HepG2 (cell line): ENCODE measurements around the gene AP2A2. TPM values are rescaled to one million over a fixed set of nuclear protein-coding genes. Genes with fewer than 3 reads are reported as not detected.

Experiments
- AKAP8 ChIP-seq: sonication (generic); formaldehyde crosslinking; IDR thresholded peaks from 2 replicates; pipeline ENCODE4 v1.5.1; 2020; ENCODE audit warnings: mild to moderate bottlenecking, missing genetic modification reagents
- ARID2 ChIP-seq: sonication (generic); formaldehyde crosslinking; IDR thresholded peaks from 2 replicates; pipeline ENCODE4 v1.8.1; 2022; ENCODE audit warnings: mild to moderate bottlenecking, missing genetic modification reagents, borderline replicate concordance
- FOSL2 ChIP-seq: sonication (generic); formaldehyde crosslinking; IDR thresholded peaks from 2 replicates; pipeline ENCODE4 v1.4.0; 2020; ENCODE audit warnings: missing genetic modification reagents
- JUN ChIP-seq: sonication (generic); formaldehyde crosslinking; IDR thresholded peaks from 2 replicates; pipeline ENCODE4 v1.4.0; 2020; ENCODE audit warnings: mild to moderate bottlenecking, missing genetic modification reagents
- XRCC5 ChIP-seq: fragments of 200-400 bp; formaldehyde crosslinking; optimal IDR thresholded peaks from 2 replicates; pipeline ENCODE3; 2017; ENCODE audit warnings: mild to moderate bottlenecking, low read length
- ZFY ChIP-seq: sonication (generic); formaldehyde crosslinking; IDR thresholded peaks from 2 replicates; pipeline ENCODE4 v1.4.0; 2020; ENCODE audit warnings: missing genetic modification reagents
- ZHX2 ChIP-seq, 2 experiments: sonication (generic) in 1 of 2; formaldehyde crosslinking in 1 of 2; IDR thresholded peaks; 2 replicates each; pipeline versions ENCODE4 v1.6.1 to v1.9.0; 2014 to 2022; ENCODE audit warnings: antibody characterized with exemption in 1 of 2, borderline replicate concordance in 1 of 2, inconsistent platforms in 1 of 2, low read depth in 1 of 2, missing genetic modification reagents in 1 of 2
- ZNF331 ChIP-seq: sonication (generic); formaldehyde crosslinking; IDR thresholded peaks from 2 replicates; pipeline ENCODE4 v1.4.0; 2020; ENCODE audit warnings: missing genetic modification reagents
- ZNF431 ChIP-seq: sonication (generic); formaldehyde crosslinking; IDR thresholded peaks from 2 replicates; pipeline ENCODE4 v1.9.0; 2022; ENCODE audit warnings: missing genetic modification reagents, low read depth, mild to moderate bottlenecking, borderline replicate concordance
- ZNF558 ChIP-seq: sonication (generic); formaldehyde crosslinking; IDR thresholded peaks from 2 replicates; pipeline ENCODE4 v1.9.0; 2022; ENCODE audit warnings: mild to moderate bottlenecking, missing genetic modification reagents, borderline replicate concordance
- ZNF670 ChIP-seq: sonication (generic); formaldehyde crosslinking; IDR thresholded peaks from 2 replicates; pipeline ENCODE4 v1.8.0; 2022; ENCODE audit warnings: mild to moderate bottlenecking, missing genetic modification reagents, borderline replicate concordance
- ZNF720 ChIP-seq: sonication (generic); formaldehyde crosslinking; IDR thresholded peaks from 2 replicates; pipeline ENCODE4 v1.4.0; 2020; ENCODE audit warnings: missing genetic modification reagents
- polyA plus RNA-seq, 8 experiments: library from polyadenylated mRNA; depleted of rRNA in 3 of 8; stranded (reverse) in 7 of 8; unstranded in 1 of 8; fragments of >200 nt; fragmentation: Illumina TruSeq in 4 of 8; extraction: Trizol in 4 of 8; gene quantifications; 2 replicates each; pipeline versions ENCODE4 v1.2.1 to v1.2.3, GENCODE V29; 2011 to 2016; ENCODE audit warnings: low read depth in 4 of 8, missing spikeins in 1 of 8, mixed read lengths in 1 of 8; ENCODE audit not compliant: insufficient read depth in 1 of 8
- total RNA-seq, 5 experiments: library from RNA; depleted of rRNA; stranded (reverse); fragments of >200 nt; fragmentation: Illumina TruSeq; extraction: Trizol; gene quantifications; 2 replicates each; pipeline ENCODE4 v1.2.3, GENCODE V29; 2016; ENCODE audit warnings: low read depth in 1 of 5
- TF ChIP-seq, protein P1 (sequence below): sonication (generic); formaldehyde crosslinking; IDR thresholded peaks from 2 replicates; pipeline ENCODE4 v1.4.0; 2020; ENCODE audit warnings: mild to moderate bottlenecking, missing genetic modification reagents
- TF ChIP-seq, protein P2 (sequence below): IDR thresholded peaks from 2 replicates; pipeline ENCODE4 v1.6.1; 2016; ENCODE audit warnings: low read depth, control low read depth

AP2A2 gene
- total and polyA plus RNA-seq, 2 of the 13 experiments (the other 11 are each of a cell fraction or from before 2014, with no cell fraction given): 25.7 to 75.7 TPM

DNA sequence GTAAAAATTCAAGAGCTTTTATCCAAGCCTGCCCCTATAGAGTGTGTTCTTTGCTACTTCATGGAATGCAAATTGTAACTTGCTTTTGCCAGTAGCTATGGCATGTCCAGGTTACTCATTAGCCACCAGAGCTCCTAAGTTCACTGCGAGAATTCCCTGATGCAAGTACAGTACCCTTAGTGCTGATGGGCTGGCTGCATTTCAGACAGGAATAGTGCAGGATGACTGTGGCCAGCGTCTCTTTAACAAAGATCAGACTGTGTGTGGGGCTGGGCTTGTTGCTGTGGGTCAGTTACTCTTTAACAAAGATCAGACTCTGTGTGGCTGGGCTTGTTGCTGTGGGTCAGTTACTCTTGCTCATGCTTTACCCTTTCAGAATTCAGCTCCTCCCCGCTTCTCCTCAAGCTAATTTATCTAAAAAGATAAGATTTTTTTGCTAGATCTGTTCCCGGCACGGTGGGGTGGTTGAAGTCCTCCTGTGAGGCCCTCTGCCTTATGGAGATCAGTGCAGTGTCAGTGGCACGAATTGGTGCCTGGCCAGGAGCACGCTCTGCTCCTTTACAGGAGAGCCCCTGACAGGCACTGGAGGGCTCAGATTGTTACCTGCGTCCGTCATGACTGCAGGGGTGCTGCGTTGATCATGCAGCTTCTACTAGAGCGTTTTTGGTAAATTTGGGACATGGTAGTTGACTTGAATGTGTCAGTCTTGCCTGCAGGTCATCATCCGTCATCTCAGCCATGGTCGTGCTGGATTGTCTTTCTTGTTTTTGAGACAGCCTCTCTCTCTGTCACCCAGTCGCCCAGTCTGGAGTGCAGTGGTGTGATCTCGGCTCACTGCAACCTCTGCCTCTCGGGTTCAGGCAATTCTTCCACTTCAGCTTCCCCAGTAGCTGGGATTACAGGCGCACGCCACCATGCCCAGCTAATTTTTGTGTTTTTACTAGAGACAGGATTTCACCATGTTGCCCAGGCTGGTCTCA is 27.0 kb downstream of the AP2A2 start (continued):
- TF ChIP-seq, protein P1, sequence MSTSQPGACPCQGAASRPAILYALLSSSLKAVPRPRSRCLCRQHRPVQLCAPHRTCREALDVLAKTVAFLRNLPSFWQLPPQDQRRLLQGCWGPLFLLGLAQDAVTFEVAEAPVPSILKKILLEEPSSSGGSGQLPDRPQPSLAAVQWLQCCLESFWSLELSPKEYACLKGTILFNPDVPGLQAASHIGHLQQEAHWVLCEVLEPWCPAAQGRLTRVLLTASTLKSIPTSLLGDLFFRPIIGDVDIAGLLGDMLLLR (CRISPR knock-in tag): no peak
- no peak for TF ChIP-seq ZNF558
- TF ChIP-seq, protein P2, sequence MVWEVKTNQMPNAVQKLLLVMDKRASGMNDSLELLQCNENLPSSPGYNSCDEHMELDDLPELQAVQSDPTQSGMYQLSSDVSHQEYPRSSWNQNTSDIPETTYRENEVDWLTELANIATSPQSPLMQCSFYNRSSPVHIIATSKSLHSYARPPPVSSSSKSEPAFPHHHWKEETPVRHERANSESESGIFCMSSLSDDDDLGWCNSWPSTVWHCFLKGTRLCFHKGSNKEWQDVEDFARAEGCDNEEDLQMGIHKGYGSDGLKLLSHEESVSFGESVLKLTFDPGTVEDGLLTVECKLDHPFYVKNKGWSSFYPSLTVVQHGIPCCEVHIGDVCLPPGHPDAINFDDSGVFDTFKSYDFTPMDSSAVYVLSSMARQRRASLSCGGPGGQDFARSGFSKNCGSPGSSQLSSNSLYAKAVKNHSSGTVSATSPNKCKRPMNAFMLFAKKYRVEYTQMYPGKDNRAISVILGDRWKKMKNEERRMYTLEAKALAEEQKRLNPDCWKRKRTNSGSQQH (CRISPR knock-in tag): peak; percentile 62; the same call in 1 of the 2 replicates
- TF ChIP-seq ZHX2 (IDR thresholded peaks at IDR 0.05; ENCODE audit: low read depth): no peak
- TF ChIP-seq ZHX2 (CRISPR knock-in tag; IDR thresholded peaks at IDR 0.05; ENCODE audit: borderline replicate concordance): no peak
- no peak for TF ChIP-seq ZNF720 (CRISPR knock-in tag)
- TF ChIP-seq ZNF670: no peak
- peak; percentile 50 for TF ChIP-seq XRCC5
- TF ChIP-seq ZFY (CRISPR knock-in tag): peak; percentile 27; the same call in 1 of the 2 replicates
- TF ChIP-seq ZNF431: no peak; the same call in 1 of the 2 replicates
- TF ChIP-seq AKAP8 (CRISPR knock-in tag): 0 out of 2 replicates have a peak, but pooled peaks have one; percentile 31
- TF ChIP-seq ZNF331 (CRISPR knock-in tag): peak; percentile 72
- TF ChIP-seq FOSL2 (CRISPR knock-in tag): peak; percentile 62
- TF ChIP-seq ARID2 (CRISPR knock-in tag): no peak
- TF ChIP-seq JUN (CRISPR knock-in tag): no peak
